Fibroblast of lung (primary cell): ENCODE data around the gene HSPBP1. TPM values are rescaled to one million over a fixed set of nuclear protein-coding genes. Genes with fewer than 3 reads are reported as not detected.

Experiments
- DNase-seq, 2 donors: peaks; one replicate each; pipeline versions ENCODE4 v3.0.0 to v3.0.0-alpha.2; 2010; ENCODE audit warnings: low read depth in 2 of 2
- H2AFZ ChIP-seq: 2 replicates; pipeline ENCODE4 v1.5.1; 2012; ENCODE audit warnings: low read length, control low read depth, inconsistent platforms
- H3K27ac ChIP-seq: 2 replicates; pipeline ENCODE4 v1.5.1; 2011; ENCODE audit warnings: low read length, control low read depth; ENCODE audit not compliant: insufficient read depth
- H3K27me3 ChIP-seq: 2 replicates; pipeline ENCODE4 v1.5.1; 2011; ENCODE audit warnings: mild to moderate bottlenecking, low read length; ENCODE audit not compliant: control insufficient read depth, insufficient read depth
- H3K36me3 ChIP-seq: 2 replicates; pipeline ENCODE4 v1.5.1; 2011; ENCODE audit warnings: low read length; ENCODE audit not compliant: control insufficient read depth, insufficient read depth
- H3K4me1 ChIP-seq: 2 replicates; pipeline ENCODE4 v1.5.1; 2011; ENCODE audit warnings: low read length; ENCODE audit not compliant: control insufficient read depth, insufficient read depth; ENCODE audit errors: extremely low read depth
- H3K4me2 ChIP-seq: 2 replicates; pipeline ENCODE4 v1.5.1; 2011; ENCODE audit warnings: low read length, control low read depth; ENCODE audit not compliant: insufficient read depth; ENCODE audit errors: extremely low read depth
- H3K4me3 ChIP-seq, 4 experiments: fragments of 200-600 bp in 1 of 4; sonication (generic) in 1 of 4; replicated peaks in 1 of 4; 2 replicates each; pipeline ENCODE4 v1.5.1; 2011 to 2016; ENCODE audit warnings: low read length in 4 of 4, low read depth in 3 of 4, mild to moderate bottlenecking in 3 of 4, control low read depth in 2 of 4, inconsistent platforms in 1 of 4, mixed read lengths in 1 of 4; ENCODE audit not compliant: insufficient read depth in 1 of 4; ENCODE audit errors: control extremely low read depth in 1 of 4
- H3K79me2 ChIP-seq: 2 replicates; pipeline ENCODE4 v1.5.1; 2012; ENCODE audit warnings: mild to moderate bottlenecking, low read length, inconsistent platforms; ENCODE audit not compliant: control insufficient read depth, insufficient read depth
- H3K9ac ChIP-seq: 2 replicates; pipeline ENCODE4 v1.5.1; 2011; ENCODE audit warnings: mild to moderate bottlenecking, low read length, control low read depth; ENCODE audit not compliant: insufficient read depth
- H3K9me3 ChIP-seq: 2 replicates; pipeline ENCODE4 v1.5.1; 2012; ENCODE audit warnings: low read depth, low read length; ENCODE audit not compliant: control insufficient read depth, insufficient read depth
- H4K20me1 ChIP-seq: 2 replicates; pipeline ENCODE4 v1.5.1; 2011; ENCODE audit warnings: low read length; ENCODE audit not compliant: control insufficient read depth, insufficient read depth; ENCODE audit errors: extremely low read depth
- CTCF ChIP-seq, 2 donors: IDR thresholded peaks in 1 of 2; conservative IDR thresholded peaks in 1 of 2; 1 replicate in 1 of 2; 2 replicates in 1 of 2; pipeline ENCODE4 v1.5.1; 2011 to 2012; ENCODE audit warnings: low read length in 2 of 2, control low read depth in 1 of 2, inconsistent platforms in 1 of 2, low read depth in 1 of 2, mild to moderate bottlenecking in 1 of 2
- EZH2 ChIP-seq: IDR thresholded peaks from 2 replicates; pipeline ENCODE4 v1.5.1; 2012; ENCODE audit warnings: low read length, control low read depth, mild to moderate bottlenecking; ENCODE audit errors: missing control alignments
- polyA plus RNA-seq, 2 donors: library from polyadenylated mRNA; depleted of rRNA in 1 of 2; stranded (reverse) in 1 of 2; unstranded in 1 of 2; fragments of >200 nt; gene quantifications; 2 replicates each; pipeline ENCODE4 v1.2.1, GENCODE V29; 2011 to 2012; ENCODE audit warnings: missing spikeins in 1 of 2
- total RNA-seq: library from RNA; depleted of rRNA; stranded (reverse); fragments of >200 nt; gene quantifications from 2 replicates; pipeline ENCODE4 v1.2.1, GENCODE V29; 2014

The HSPBP1 gene
- total and polyA plus RNA-seq, 2 donors (not counting 1 experiment from before 2014, with no cell fraction given): 12.5 to 21.5 TPM

- peaks cover 3% of the 10 kb centered on the region for H4K20me1 ChIP-seq
These were observed 34.5 kb downstream of the HSPBP1 start for GRCh38 chr19:55245236-55245904.

GRCh38 chr19:55244004-55244680, 35.8 kb downstream of the HSPBP1 start:
- no peaks in the 10 kb centered on the region for H3K27me3 ChIP-seq
- DNase-seq: no peak
- H3K9ac ChIP-seq: no peak overlapping the region
- peaks cover 24% of the 10 kb centered on the region for H3K79me2 ChIP-seq
- no peaks in the 10 kb centered on the region for H3K4me1 ChIP-seq
- peaks cover 3% of the 10 kb centered on the region for H4K20me1 ChIP-seq
- peaks cover 33% of the 10 kb centered on the region for H3K36me3 ChIP-seq
- H2AFZ ChIP-seq: no peak overlapping the region
- no peaks in the 10 kb centered on the region for H3K9me3 ChIP-seq
- no peak overlapping the region for H3K4me3 ChIP-seq
- H3K27ac ChIP-seq: no peak overlapping the region
- no peak overlapping the region for H3K4me2 ChIP-seq
- TF ChIP-seq CTCF (conservative IDR thresholded peaks at IDR 0.05 in 1 of 2, IDR thresholded peaks at IDR 0.05 in 1 of 2; ENCODE audit: low read depth in 1 of 2, low read length in 2 of 2) (no peak), EZH2 (no peak)

More at GRCh38 chr19:55245236-55245904, 34.5 kb downstream of the HSPBP1 start:
- no peak overlapping the region for H3K9ac ChIP-seq
- peaks cover 36% of the 10 kb centered on the region for H3K79me2 ChIP-seq
- no peaks in the 10 kb centered on the region for H3K9me3 ChIP-seq
- H3K36me3 ChIP-seq: peaks cover 22% of the 10 kb centered on the region
- no peak for DNase-seq
- TF ChIP-seq CTCF (conservative IDR thresholded peaks at IDR 0.05 in 1 of 2, IDR thresholded peaks at IDR 0.05 in 1 of 2; ENCODE audit: low read depth in 1 of 2, low read length in 2 of 2): no peak
- no peak for TF ChIP-seq EZH2
- no peaks in the 10 kb centered on the region for H3K27me3 ChIP-seq
- no peak overlapping the region for H3K4me3 ChIP-seq
- no peak overlapping the region for H2AFZ ChIP-seq
- H3K4me2 ChIP-seq: no peak overlapping the region
- H3K4me1 ChIP-seq: no peaks in the 10 kb centered on the region
- no peak overlapping the region for H3K27ac ChIP-seq

- no peaks in the 10 kb centered on the region for H4K20me1 ChIP-seq
- peaks cover 10% of the 10 kb centered on the region for H3K79me2 ChIP-seq
- H2AFZ ChIP-seq: no peak overlapping the region
- peaks cover 39% of the 10 kb centered on the region for H3K36me3 ChIP-seq
- no peak for TF ChIP-seq EZH2
- TF ChIP-seq CTCF (conservative IDR thresholded peaks at IDR 0.05 in 1 of 2, IDR thresholded peaks at IDR 0.05 in 1 of 2; ENCODE audit: low read depth in 1 of 2, low read length in 2 of 2): no peak
- no peak overlapping the region for H3K27ac ChIP-seq
- H3K9ac ChIP-seq: no peak overlapping the region
- H3K9me3 ChIP-seq: no peaks in the 10 kb centered on the region
- no peak overlapping the region for H3K4me3 ChIP-seq
- H3K27me3 ChIP-seq: no peaks in the 10 kb centered on the region
- no peak for DNase-seq
- no peaks in the 10 kb centered on the region for H3K4me1 ChIP-seq
- no peak overlapping the region for H3K4me2 ChIP-seq
These were observed 37.4 kb downstream of the HSPBP1 start for GRCh38 chr19:55242517-55242916.
